ENCODE data around the gene TGDS. TPM values are rescaled to one million over a fixed set of nuclear protein-coding genes. Genes with fewer than 3 reads are reported as not detected.
"Not testable (repeated sequence)": the region's sequence is repeated elsewhere in the genome, so short reads cannot be mapped to it uniquely, and the experiment has no call there.

The TGDS gene
- 9.3 and 10.8 TPM in 2 replicates for total RNA-seq

- no peak for DNase-seq (ENCODE audit: extremely low read depth, low read depth, low spot score)
These were observed at the start of gene TGDS for GRCh38 chr13:94595950-94596574. Gene TGDS (minus strand): TSS chr13:94596152. CDS start chr13:94596136, 16 bp downstream.

- DNase-seq (ENCODE audit: extremely low read depth, low read depth, low spot score) = peak; percentile 60
These were observed 45.5 kb upstream of the TGDS start for GRCh38 chr13:94641409-94641941.

GRCh38 chr13:94640721-94641120 is 44.8 kb upstream of the TGDS start:
- DNase-seq (ENCODE audit: extremely low read depth, low read depth, low spot score) = no peak

- not testable (repeated sequence) for DNase-seq (ENCODE audit: extremely low read depth, low read depth, low spot score)
These were observed 41.7 kb upstream of the TGDS start for GRCh38 chr13:94637677-94638076.

- no peak for DNase-seq (ENCODE audit: extremely low read depth, low read depth, low spot score)
These were observed 41.1 kb upstream of the TGDS start for GRCh38 chr13:94636942-94637578.

GRCh38 chr13:94636096-94636495 is 40.1 kb upstream of the TGDS start:
- DNase-seq (ENCODE audit: extremely low read depth, low read depth, low spot score) = not testable (repeated sequence)

- DNase-seq (ENCODE audit: extremely low read depth, low read depth, low spot score) = no peak
These were observed 36.5 kb upstream of the TGDS start for GRCh38 chr13:94632226-94632980.

GRCh38 chr13:94630858-94631257 is 34.9 kb upstream of the TGDS start:
- DNase-seq (ENCODE audit: extremely low read depth, low read depth, low spot score) = no peak

- no peak for DNase-seq (ENCODE audit: extremely low read depth, low read depth, low spot score)
These were observed 27.4 kb upstream of the TGDS start for GRCh38 chr13:94623316-94623715.

- DNase-seq (ENCODE audit: extremely low read depth, low read depth, low spot score) = no peak
These were observed 26.4 kb upstream of the TGDS start for GRCh38 chr13:94622344-94622743.

GRCh38 chr13:94620286-94620896 is 24.4 kb upstream of the TGDS start:
- no peak for DNase-seq (ENCODE audit: extremely low read depth, low read depth, low spot score)

- no peak for DNase-seq (ENCODE audit: extremely low read depth, low read depth, low spot score)
These were observed 21.5 kb upstream of the TGDS start for GRCh38 chr13:94617389-94618000.

- DNase-seq (ENCODE audit: extremely low read depth, low read depth, low spot score) = no peak
These were observed 17.1 kb upstream of the TGDS start for GRCh38 chr13:94613051-94613450.

GRCh38 chr13:94612050-94612449 is 16.1 kb upstream of the TGDS start:
- DNase-seq (ENCODE audit: extremely low read depth, low read depth, low spot score) = no peak

GRCh38 chr13:94610475-94610874 is 14.5 kb upstream of the TGDS start:
- DNase-seq (ENCODE audit: extremely low read depth, low read depth, low spot score) = no peak

GRCh38 chr13:94609196-94609595 is 13.2 kb upstream of the TGDS start:
- DNase-seq (ENCODE audit: extremely low read depth, low read depth, low spot score) = no peak

GRCh38 chr13:94608586-94608985 is 12.6 kb upstream of the TGDS start:
- no peak for DNase-seq (ENCODE audit: extremely low read depth, low read depth, low spot score)

- no peak for DNase-seq (ENCODE audit: extremely low read depth, low read depth, low spot score)
These were observed 12.0 kb upstream of the TGDS start for GRCh38 chr13:94607939-94608338.

- no peak for DNase-seq (ENCODE audit: extremely low read depth, low read depth, low spot score)
These were observed 11.1 kb upstream of the TGDS start for GRCh38 chr13:94607056-94607455.

- no peak for DNase-seq (ENCODE audit: extremely low read depth, low read depth, low spot score)
These were observed 6.5 kb upstream of the TGDS start for GRCh38 chr13:94602467-94602866.
